ENCODE measurements around the gene NFAM1.

GRCh38 chr22:42396621-42397331 lies 35.4 kb downstream of the NFAM1 start:
- TF ChIP-seq EZH2 (IDR thresholded peaks at IDR 0.05) (no peak), POLR2AphosphoS5 (IDR thresholded peaks at IDR 0.05; ENCODE audit: borderline replicate concordance, low read depth, low read length) (no peak), FOXP2 (optimal IDR thresholded peaks at IDR 0.05; ENCODE audit: control extremely low read depth, extremely low read length, insufficient read depth) (no peak)
